ENCODE results near the gene ZSCAN25.

GRCh38 chr7:99625961-99626360 is 9.2 kb downstream of the ZSCAN25 start:
- TF ChIP-seq, protein P1, sequence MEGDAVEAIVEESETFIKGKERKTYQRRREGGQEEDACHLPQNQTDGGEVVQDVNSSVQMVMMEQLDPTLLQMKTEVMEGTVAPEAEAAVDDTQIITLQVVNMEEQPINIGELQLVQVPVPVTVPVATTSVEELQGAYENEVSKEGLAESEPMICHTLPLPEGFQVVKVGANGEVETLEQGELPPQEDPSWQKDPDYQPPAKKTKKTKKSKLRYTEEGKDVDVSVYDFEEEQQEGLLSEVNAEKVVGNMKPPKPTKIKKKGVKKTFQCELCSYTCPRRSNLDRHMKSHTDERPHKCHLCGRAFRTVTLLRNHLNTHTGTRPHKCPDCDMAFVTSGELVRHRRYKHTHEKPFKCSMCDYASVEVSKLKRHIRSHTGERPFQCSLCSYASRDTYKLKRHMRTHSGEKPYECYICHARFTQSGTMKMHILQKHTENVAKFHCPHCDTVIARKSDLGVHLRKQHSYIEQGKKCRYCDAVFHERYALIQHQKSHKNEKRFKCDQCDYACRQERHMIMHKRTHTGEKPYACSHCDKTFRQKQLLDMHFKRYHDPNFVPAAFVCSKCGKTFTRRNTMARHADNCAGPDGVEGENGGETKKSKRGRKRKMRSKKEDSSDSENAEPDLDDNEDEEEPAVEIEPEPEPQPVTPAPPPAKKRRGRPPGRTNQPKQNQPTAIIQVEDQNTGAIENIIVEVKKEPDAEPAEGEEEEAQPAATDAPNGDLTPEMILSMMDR (IDR thresholded peaks at IDR 0.05) = no peak
- no peak for TF ChIP-seq POLR2A (IDR thresholded peaks at IDR 0.05)
